Hepatocyte (in vitro differentiated cells): ENCODE data around the gene PIK3C2B.

Source experiments
- EZH2 ChIP-seq: fragments of 200-600 bp; sonication (generic); IDR thresholded peaks from 2 replicates; pipeline ENCODE4 v1.6.1; 2016; ENCODE audit warnings: antibody characterized with exemption, mild to moderate bottlenecking, borderline replicate concordance
- EZH2phosphoT487 ChIP-seq: fragments of 200-600 bp; sonication (generic); IDR thresholded peaks from one replicate; pipeline ENCODE4 v1.6.1; 2018; ENCODE audit warnings: antibody characterized with exemption, mild to moderate bottlenecking, low read depth, moderate library complexity; ENCODE audit not compliant: unreplicated experiment, severe bottlenecking
- TF ChIP-seq, protein P1 (sequence below): fragments of 200-600 bp; sonication (generic); IDR thresholded peaks from 2 replicates; pipeline ENCODE4 v1.5.1; 2016; ENCODE audit warnings: antibody characterized with exemption, mild to moderate bottlenecking; ENCODE audit not compliant: poor library complexity

DNA sequence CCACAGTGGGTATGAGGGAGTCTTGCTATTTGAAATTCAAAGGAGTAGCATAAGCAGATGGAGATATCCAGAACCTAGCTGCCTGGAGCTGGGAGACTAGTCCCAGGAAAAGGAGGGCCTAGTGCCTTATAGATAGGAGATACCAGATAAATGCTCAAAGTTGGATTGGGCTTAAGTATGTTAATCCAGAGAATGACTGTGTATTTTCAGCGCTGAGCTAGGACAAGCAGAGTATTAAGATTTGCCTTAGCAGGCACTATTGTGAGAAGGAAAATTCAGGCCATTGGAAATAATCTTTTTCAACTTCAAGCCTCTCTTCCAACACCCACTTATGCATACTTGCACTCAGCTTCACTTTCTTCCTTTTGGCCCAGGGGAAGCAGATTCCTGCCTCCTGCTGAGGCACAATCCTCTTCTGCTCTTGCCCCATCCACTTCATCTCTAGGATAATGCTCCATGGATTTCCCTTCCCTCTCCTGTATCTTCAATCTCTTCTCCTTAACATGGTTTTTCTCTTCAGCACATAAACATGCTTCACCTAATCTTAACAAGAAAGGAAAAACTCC lies 21.1 kb downstream of the PIK3C2B start:
- TF ChIP-seq, protein P1, sequence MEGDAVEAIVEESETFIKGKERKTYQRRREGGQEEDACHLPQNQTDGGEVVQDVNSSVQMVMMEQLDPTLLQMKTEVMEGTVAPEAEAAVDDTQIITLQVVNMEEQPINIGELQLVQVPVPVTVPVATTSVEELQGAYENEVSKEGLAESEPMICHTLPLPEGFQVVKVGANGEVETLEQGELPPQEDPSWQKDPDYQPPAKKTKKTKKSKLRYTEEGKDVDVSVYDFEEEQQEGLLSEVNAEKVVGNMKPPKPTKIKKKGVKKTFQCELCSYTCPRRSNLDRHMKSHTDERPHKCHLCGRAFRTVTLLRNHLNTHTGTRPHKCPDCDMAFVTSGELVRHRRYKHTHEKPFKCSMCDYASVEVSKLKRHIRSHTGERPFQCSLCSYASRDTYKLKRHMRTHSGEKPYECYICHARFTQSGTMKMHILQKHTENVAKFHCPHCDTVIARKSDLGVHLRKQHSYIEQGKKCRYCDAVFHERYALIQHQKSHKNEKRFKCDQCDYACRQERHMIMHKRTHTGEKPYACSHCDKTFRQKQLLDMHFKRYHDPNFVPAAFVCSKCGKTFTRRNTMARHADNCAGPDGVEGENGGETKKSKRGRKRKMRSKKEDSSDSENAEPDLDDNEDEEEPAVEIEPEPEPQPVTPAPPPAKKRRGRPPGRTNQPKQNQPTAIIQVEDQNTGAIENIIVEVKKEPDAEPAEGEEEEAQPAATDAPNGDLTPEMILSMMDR = no peak
- TF ChIP-seq EZH2 (no peak), EZH2phosphoT487 (no peak)
